HG02981 (cell line): ENCODE data around the gene PIGN.
"Not testable (repeated sequence)": the region's sequence is repeated elsewhere in the genome, so short reads cannot be mapped to it uniquely, and the experiment has no call there.

Experiments used
- ATAC-seq: cut with Tn5 transposase; IDR thresholded peaks from one replicate; pipeline ENCODE4 v1.9.1; 2021; ENCODE audit warnings: mild to moderate bottlenecking, moderate library complexity; ENCODE audit not compliant: unreplicated experiment

Gene PIGN

GRCh38 chr18:62183578-62184195 lies 3.2 kb downstream of the PIGN start:
- ATAC-seq: no peak

- ATAC-seq: no peak
These were observed 4.6 kb downstream of the PIGN start for GRCh38 chr18:62182220-62182619.

GRCh38 chr18:62179213-62179612 lies 7.6 kb downstream of the PIGN start:
- no peak for ATAC-seq

GRCh38 chr18:62177271-62177670 lies 9.6 kb downstream of the PIGN start:
- ATAC-seq: no peak

GRCh38 chr18:62175521-62175920 lies 11.3 kb downstream of the PIGN start:
- ATAC-seq: no peak

- ATAC-seq: no peak
These were observed 14.6 kb downstream of the PIGN start for GRCh38 chr18:62172298-62172697.

GRCh38 chr18:62170857-62171256 lies 16.0 kb downstream of the PIGN start:
- no peak for ATAC-seq

GRCh38 chr18:62166524-62166923 lies 20.3 kb downstream of the PIGN start:
- ATAC-seq: not testable (repeated sequence)

GRCh38 chr18:62165583-62165982 lies 21.3 kb downstream of the PIGN start:
- no peak for ATAC-seq

GRCh38 chr18:62164855-62165487 lies 21.9 kb downstream of the PIGN start:
- no peak for ATAC-seq

- ATAC-seq: no peak
These were observed 22.5 kb downstream of the PIGN start for GRCh38 chr18:62164310-62164709.

- ATAC-seq: no peak
These were observed 29.0 kb downstream of the PIGN start for GRCh38 chr18:62157843-62158242.

- ATAC-seq: no peak
These were observed 34.0 kb downstream of the PIGN start for GRCh38 chr18:62152844-62153243.

- no peak for ATAC-seq
These were observed 35.6 kb downstream of the PIGN start for GRCh38 chr18:62151068-62151771.

- no peak for ATAC-seq
These were observed 42.5 kb downstream of the PIGN start for GRCh38 chr18:62144338-62144737.

GRCh38 chr18:62140259-62140658 lies 46.6 kb downstream of the PIGN start:
- no peak for ATAC-seq

GRCh38 chr18:62138461-62139235 lies 48.2 kb downstream of the PIGN start:
- no peak for ATAC-seq

- peak; percentile 80 for ATAC-seq
These were observed 55.5 kb downstream of the PIGN start for GRCh38 chr18:62131301-62131909.

- ATAC-seq: no peak
These were observed 58.7 kb downstream of the PIGN start for GRCh38 chr18:62128157-62128556.

GRCh38 chr18:62126737-62127136 lies 60.1 kb downstream of the PIGN start:
- ATAC-seq: no peak

GRCh38 chr18:62125702-62126101 lies 61.2 kb downstream of the PIGN start:
- ATAC-seq: no peak
